Suppressor macrophage (primary cell): Measurements from ENCODE around the gene CACNA1I.

Experiments used
- DNase-seq, 4 experiments: peaks; one replicate each; pipeline ENCODE4 v3.0.0-alpha.2; 2020 to 2022

CACNA1I gene

DNA sequence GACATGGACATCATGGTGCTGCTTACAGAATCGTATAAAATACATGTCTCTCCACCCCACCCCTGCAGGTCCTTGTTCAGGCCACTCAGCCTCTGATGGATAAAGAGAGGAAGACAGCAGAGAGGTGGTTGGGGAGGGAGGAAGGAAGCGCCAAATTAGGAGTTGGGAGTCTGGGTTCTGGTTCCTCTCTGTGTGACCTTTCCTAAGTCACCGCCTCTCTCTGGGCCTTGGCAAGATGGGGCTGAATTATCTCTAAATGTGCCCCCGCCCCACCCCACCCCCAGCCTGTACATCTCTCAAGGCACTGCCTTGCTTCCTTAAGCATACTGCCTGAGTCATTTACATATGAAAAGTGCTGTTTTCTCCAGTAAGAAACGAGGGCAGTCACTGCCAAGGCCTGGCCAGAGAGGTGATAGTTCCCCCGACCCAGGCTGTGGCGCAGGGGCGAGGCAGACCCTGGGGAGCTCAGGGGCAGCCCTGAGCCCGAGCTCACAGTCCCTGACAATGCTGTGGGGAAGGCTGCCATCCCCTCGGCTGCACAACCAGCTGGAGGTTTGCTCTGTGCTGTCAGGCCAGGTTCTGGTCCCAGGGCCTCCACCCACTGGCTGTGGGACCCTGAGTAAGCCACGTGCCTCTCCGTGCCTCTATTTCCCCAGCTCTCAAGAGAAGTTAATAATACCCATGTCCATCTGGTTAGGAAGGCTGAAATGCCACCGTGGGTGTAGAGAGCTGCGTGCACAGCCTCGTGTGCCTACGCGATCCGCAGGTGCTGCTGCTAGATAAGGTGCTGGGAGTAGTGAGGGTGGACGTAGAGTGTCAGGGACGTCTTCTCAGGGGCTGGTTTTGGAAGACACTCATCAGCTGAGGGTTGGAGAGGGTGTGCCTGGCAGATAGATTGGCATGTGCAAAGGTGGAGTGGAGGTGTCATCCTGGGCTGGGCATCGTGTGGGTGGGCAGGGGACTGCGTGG is 55.3 kb downstream of the CACNA1I start:
- no peak for DNase-seq

DNA sequence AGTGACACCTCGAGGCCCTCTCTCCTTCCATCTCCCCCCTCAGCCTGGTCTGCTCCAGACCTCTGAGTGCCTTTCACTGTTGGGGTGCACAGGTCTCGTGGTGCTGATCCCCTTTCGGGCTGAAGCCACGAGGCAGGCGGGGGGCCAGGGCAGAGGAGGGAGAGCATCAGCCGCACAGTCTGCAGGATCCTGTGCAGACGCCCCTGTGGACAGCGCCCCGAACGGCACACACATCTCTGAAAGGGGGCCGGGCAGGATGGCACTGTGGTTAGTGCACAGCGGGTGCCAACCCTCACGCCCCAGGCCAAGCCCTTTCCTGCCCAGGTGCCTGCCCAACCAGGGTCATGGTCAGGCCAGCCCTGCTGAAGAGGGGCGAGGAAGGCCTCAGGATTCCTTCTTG is 56.7 kb downstream of the CACNA1I start:
- no peak for DNase-seq

- no peak for DNase-seq
These were observed 57.5 kb downstream of the CACNA1I start for GRCh38 chr22:39627865-39628562.

- no peak for DNase-seq
These were observed 58.1 kb downstream of the CACNA1I start for GRCh38 chr22:39628563-39629080.

GRCh38 chr22:39629851-39630250 is 59.3 kb downstream of the CACNA1I start:
- no peak for DNase-seq

DNA sequence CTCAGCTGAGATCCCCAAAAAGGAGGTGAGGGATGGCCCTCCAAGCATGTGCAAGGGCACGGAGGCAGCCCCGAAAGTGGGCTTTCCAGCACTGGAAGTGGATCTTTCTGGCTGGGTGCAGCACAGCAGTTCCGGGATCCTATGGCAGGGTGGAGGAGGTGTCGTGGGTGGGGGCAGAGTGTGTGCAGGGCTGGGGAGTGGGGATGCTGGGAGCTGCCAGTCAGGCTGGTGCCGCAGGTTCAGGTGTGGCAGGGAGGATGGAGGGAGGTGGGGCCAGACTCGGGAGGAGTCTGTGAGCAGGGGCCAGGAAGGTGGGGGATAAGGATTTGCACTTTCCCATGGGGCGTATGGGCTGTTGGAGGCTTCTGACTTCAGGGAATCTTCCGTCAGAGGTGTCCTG is 60.2 kb downstream of the CACNA1I start:
- DNase-seq: no peak

DNA sequence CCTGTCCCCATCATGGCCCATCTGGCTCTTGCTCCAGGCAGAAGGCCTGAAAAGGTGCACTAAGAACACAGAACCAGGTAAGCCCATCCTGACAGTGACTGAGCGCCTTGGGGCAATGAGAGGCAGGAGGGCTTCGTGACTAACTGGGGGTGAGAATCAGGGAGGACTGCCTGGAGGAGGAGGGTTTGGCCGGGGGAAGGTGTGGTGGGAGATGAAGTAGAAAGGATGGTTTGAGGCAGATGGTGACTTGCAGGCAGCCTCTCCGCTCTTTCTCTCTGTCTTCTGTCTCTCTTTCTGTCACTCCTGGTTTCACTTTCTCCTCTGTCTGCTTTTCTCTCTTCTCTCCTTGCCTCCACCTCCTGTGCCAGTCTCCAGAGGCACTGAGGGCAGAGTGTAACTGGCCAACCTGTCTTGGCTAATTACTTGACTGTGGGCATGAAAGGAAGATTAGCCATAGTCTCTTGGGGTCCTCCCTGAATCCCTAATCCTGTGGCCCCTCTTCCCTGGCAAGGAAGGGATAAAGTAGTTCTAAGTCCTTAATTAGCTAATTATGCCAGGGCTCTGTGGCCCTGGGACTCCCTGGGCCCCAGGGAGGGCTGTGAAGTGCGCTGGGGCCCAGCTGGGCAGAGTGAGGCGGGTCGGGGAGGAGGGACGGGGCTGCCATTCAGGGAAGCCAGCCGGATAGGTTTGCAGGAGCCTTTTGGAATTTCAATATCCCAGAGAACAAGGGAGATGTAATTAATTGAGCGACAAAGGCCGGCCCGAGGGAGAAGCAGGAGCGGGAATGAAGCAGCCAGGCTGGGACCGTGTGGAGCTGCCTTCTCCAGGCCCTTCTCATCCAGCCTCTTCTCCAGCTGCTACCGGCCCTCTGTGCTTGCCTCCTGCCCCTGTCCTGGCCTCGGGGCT is 61.1 kb downstream of the CACNA1I start:
- no peak for DNase-seq

- DNase-seq: peak in 3 of 4 experiments; percentile 16 to 42 (median 25)
These were observed 64.2 kb downstream of the CACNA1I start for GRCh38 chr22:39634530-39635405.

DNA sequence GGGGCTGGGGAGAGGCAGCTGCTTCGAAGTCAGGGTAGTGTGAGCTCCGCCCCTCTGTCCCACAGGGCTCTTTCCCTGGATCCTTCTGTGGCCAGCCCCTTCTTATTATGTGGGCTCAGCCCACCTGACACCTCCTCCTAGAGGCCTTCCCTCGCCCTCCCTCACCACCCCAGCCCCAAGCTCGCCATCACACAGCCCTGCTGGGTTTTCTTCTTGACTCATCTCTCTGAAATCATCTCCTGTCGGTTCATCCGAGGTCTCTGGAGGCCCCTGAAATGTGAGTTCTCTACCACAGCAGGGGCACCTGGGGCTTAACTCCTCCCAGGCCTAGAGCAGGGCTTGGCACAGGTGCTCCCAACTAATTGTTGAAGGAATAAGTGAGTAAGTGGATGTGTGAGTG is 65.2 kb downstream of the CACNA1I start:
- no peak for DNase-seq

DNA sequence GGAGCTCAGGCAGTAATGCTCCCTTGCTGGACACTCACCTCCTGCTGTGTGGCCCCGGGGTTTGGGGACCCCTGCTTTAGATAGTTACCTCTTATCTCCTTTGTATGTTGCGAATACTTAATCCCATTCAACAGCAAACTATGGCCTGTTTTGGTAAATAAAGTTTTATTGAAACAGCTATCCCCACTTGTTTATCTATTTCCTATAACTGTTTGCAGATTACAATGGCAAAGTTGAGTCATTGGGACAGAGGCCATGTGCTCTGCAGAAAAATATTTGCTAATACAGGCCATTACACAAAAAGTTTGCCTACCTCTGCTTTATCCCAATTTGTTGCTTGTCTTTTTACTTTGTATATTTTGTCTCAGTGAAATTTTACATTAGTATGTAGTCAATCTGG is 68.4 kb downstream of the CACNA1I start:
- DNase-seq: no peak

DNA sequence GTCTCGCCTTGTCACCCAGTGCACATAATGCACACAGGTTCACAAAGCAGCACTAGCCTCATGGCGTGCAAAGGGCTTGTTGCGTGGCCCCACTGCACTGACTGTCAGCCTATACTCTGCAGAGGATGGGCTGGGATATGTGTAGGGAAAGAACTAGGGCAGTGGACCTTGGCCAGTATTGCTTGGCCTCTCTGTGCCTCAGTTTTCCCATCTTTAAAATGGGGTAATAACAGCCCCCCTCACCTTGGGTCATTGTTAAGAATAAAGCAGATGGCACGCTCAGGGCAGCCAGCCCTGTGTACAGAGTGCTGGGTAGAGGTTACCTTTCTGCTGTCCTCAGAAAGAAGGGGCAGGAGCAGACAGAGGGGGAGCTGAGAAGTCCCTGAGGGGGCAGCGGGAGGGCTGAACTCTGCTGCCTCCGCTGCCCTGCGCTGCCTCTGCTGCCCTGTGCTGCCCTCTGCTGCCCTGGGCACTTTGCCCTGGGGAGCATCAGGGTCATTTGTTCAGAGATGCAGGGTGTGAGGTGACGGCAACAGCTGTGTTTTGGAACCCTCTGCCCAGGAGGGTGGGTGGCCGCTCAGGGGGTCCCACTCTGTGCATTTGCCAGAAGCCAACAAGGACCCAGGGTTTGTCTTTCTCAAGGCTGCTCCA is 71.2 kb downstream of the CACNA1I start:
- DNase-seq: no peak

GRCh38 chr22:39643311-39644083 is 72.9 kb downstream of the CACNA1I start:
- no peak for DNase-seq

- no peak for DNase-seq
These were observed 75.0 kb downstream of the CACNA1I start for GRCh38 chr22:39645532-39645931.

DNA sequence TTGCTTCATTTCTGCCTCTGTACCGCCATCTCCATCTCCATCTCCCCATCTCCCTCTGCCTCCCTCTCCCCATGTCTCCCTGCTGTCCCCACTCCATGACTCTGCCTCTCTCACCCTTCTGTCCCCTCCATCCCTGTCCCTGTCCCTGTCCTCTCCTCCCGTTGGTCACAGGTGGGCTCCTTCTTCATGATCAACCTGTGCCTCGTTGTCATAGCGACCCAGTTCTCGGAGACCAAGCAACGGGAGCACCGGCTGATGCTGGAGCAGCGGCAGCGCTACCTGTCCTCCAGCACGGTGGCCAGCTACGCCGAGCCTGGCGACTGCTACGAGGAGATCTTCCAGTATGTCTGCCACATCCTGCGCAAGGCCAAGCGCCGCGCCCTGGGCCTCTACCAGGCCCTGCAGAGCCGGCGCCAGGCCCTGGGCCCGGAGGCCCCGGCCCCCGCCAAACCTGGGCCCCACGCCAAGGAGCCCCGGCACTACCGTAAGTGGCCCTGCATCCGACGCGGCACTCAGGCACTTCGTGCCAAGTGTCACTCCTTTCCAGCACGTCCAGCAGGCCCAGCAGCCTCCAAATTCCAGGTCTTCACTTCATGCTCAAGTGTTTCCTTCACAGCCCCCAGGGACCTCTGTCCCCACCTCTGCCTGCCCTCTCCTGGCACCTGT is 76.0 kb downstream of the CACNA1I start:
- DNase-seq: no peak

DNA sequence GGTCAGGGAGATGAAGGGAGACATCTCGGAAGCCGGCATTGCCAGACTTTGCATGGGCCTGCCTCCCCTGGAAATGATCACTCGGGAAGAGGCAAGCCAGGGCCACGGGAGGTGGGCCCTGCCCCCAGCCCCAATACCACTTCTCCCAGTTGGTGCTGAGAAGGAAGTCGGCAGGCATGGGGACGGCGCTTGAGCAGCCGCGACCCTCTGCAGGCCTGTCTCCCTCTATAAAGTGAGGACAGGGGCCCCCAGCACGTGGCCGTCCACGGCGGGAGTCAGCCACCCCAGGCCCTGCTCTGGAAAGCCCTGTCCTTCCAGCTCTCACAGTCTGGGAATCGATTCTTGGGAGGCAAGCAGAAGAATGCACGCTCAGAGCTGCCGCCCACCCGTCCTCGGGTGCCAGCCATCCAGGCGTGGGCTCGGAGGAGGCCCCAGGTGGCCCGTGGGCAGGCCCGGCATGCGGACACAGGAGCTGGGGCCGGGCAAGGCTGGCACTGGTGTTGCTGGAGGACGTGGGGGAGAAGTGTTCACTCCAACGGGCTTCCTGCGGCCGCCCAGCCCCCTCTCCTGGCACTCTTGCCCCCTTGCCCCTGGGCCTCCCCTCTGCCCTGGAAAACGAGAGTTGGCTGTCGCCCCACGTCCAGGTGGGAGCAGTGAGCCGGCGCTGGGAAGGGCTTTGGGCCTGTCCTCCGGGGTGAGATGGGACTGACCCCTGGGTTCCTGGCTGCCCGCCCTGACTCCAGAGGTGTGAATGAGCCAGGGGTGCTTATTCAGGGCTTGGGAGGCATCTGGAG is 77.5 kb downstream of the CACNA1I start:
- DNase-seq: no peak

DNA sequence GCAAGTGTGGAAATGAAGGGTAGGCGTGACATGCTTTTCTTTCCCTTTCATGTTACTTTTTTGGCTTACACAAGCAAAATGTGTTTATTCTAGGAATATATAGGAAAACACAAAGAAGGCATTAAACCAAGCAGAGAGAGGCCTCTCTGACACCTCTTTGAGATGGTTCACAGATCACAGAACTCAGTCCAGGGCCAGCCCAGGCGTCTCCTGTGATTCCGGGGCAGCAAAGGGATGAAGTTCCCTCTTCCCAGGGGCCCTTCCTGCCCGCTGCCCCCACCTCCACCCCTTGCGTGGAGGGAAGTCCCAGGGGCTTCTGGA is 78.0 kb downstream of the CACNA1I start:
- no peak for DNase-seq

DNA sequence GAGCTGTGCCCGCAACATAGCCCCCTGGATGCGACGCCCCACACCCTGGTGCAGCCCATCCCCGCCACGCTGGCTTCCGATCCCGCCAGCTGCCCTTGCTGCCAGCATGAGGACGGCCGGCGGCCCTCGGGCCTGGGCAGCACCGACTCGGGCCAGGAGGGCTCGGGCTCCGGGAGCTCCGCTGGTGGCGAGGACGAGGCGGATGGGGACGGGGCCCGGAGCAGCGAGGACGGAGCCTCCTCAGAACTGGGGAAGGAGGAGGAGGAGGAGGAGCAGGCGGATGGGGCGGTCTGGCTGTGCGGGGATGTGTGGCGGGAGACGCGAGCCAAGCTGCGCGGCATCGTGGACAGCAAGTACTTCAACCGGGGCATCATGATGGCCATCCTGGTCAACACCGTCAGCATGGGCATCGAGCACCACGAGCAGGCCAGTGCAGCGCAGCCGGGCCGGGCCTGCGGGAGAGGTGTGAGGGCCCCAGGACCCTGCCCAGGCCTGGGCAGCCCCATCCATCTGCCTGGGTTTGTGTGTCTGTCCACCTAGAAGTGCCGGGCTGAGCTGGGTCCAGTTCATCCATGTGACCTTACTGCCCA is 79.0 kb downstream of the CACNA1I start:
- no peak for DNase-seq
